ENCODE data around the gene PFKFB2.

- TF ChIP-seq CTCF (IDR thresholded peaks at IDR 0.05) (no peak), POLR2A (IDR thresholded peaks at IDR 0.05) (no peak)
Measured at GRCh38 chr1:207026104-207026534, 27.0 kb upstream of the PFKFB2 start.
